A673 (cell line): Measurements from ENCODE around the gene SLC12A7.

Experiments
- EZH2 ChIP-seq: fragments of 200-600 bp; sonication (generic); IDR thresholded peaks from 2 replicates; pipeline ENCODE4 v1.6.1; 2017; ENCODE audit warnings: borderline replicate concordance, low read depth, mild to moderate bottlenecking, mixed read lengths, antibody characterized with exemption, low read length; ENCODE audit not compliant: poor library complexity, severe bottlenecking
- TF ChIP-seq, protein P1 (sequence below): fragments of 300-800, 200-600 bp; sonication (generic); conservative IDR thresholded peaks from 2 replicates; pipeline ENCODE4 v1.5.1; 2017; ENCODE audit warnings: low read depth, mild to moderate bottlenecking, antibody characterized with exemption, low read length, moderate library complexity, mixed read lengths

GRCh38 chr5:1132570-1132969 lies 20.7 kb upstream of the SLC12A7 start:
- no peak for TF ChIP-seq EZH2
- TF ChIP-seq, protein P1, sequence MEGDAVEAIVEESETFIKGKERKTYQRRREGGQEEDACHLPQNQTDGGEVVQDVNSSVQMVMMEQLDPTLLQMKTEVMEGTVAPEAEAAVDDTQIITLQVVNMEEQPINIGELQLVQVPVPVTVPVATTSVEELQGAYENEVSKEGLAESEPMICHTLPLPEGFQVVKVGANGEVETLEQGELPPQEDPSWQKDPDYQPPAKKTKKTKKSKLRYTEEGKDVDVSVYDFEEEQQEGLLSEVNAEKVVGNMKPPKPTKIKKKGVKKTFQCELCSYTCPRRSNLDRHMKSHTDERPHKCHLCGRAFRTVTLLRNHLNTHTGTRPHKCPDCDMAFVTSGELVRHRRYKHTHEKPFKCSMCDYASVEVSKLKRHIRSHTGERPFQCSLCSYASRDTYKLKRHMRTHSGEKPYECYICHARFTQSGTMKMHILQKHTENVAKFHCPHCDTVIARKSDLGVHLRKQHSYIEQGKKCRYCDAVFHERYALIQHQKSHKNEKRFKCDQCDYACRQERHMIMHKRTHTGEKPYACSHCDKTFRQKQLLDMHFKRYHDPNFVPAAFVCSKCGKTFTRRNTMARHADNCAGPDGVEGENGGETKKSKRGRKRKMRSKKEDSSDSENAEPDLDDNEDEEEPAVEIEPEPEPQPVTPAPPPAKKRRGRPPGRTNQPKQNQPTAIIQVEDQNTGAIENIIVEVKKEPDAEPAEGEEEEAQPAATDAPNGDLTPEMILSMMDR, result no peak
